ENCODE data around the gene NUDCD2.
A peak's percentile ranks its signal among the peaks of the same experiment; 100 is the strongest.
"Not testable (repeated sequence)": the region's sequence is repeated elsewhere in the genome, so short reads cannot be mapped to it uniquely, and the experiment has no call there.

The NUDCD2 gene

DNA sequence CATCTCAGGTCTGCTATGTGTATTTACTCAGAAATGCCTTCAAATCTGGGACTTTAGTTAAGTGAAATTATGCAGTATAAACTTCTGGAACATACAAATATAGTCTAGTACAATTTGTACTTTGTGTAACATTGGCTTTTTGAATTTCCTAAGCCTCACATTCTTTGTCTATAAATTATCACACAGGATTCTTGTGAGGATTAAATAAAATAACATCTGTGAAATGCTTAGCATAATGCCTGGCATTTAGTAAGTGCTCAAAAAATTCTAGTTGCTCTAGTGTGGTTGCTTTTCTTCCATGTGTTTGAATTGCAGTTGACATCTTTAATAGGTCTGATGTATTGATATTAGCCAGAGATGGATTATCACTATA lies 3.1 kb upstream of the NUDCD2 start:
- no peak for DNase-seq

DNA sequence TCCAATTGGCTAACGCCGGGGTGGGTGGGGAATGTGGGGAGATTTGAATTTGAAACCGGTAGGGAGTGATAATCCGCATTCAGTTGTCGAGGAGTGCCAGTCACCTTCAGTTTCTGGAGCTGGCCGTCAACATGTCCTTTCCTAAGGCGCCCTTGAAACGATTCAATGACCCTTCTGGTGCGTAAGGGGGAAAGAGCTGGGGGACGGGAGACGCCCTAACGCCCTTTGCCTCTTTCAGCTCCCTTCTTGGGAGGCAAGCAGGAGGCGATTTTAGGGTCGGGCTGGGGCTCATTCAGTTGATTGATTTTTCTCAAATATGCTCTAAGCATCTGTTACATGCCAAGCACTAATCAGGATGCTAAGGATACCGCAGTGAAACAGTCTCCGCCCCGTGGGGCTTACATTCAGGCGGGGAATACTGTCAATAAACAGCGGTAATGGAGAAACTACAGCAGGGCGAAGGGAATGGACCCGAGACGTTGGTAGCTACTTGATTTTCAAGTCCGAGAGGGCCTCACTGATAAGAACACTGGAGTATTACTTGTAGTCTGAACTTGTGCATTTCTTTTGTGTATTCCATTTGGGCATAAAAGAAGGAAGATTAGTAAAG lies 765 bp upstream of the NUDCD2 start, which contains the start of gene HMMR:
Gene HMMR, plus strand, starts transcription at position 71 of the 610 bp plus-strand sequence. Its CDS starts 61 bp downstream, at position 132.
- DNase-seq = peak; percentile 50 to 52

DNA sequence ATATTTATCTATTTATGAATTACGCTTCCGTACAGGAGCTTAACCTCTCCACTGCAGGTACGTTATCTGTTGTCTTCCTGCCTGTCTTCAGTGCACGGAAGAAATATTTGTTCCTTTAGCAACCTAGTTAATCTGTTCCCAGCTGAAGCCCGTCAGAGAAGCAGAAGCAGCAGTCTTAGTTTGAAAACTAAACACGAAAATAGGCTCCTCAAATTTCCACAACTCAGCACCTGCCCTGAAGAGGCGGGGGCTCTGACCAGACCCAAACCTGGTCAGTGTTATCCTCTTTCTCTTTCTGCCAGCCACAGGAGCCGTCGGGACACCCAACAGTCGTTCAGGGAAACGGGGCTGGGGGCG lies 462 bp downstream of the NUDCD2 start:
- DNase-seq = peak; percentile 27 to 37

DNA sequence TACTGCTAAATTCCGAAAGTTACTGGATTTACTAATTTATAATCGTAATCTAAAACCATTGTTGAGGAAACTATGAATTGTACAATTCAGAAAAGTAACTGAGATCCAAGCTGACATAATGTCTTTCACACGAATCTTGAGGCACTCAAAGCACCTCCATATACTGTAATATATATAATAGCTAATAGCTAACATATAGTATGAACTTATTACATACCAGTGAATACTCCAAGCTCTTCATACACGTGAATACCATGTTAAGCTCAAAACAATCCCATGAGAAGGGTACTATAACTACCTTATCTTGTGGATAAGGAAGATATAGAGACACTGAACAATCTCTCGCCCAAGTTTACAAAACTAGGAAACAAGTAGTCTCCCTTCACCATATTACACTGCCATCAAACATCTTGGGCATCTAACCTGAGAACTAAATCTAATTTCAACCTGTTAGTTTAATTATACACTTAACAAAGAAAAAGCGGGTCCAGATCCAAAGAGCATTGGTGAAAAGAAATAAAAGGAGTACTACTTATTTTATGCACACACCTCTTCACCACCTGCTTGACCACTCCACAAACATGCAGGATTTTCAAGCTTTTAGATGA lies 1.0 kb downstream of the NUDCD2 start:
- no peak for DNase-seq

DNA sequence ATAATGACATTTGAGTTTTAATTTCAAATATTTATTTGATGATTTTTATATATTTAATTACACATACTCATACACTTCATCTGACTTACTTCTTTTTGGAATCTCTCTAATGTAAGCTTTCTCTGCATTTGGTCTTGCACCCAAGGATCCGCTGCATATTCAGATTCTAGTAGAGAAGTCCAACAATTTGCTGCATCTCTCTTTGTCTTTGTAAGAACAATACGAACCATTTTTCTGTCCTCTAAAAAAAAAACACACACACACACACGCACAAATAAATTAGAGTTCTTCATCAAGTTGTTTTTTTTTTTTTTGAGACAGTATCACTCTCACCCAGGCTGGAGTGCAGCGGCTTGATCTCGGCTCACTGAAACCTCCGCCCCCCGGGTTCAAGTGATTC lies 3.1 kb downstream of the NUDCD2 start:
- no peak for DNase-seq

DNA sequence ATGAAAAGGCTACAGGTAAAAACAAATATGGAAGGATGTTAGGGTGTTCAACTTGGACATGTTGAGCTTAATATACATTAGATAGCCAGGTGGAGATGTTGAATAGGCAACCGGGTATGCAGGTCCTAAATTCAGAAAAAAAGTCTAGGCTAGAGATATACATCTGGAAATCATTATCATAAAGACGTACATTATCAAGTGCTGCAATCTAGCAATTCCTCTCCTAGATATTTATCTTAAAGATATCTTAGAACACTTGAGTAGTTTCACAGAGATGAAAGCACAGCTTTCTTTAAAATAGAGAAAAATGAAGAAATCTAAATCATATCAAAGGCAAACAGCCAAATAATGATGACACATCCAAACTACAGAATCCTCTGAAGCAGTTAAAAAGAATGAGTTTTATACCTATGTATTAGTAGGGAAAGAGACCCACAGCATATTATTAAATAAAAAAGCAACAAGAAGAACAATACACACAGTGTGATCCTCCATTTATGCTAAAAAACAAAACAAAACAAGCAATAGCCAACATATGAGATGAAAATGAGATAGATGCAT lies 3.8 kb downstream of the NUDCD2 start:
- no peak for DNase-seq

DNA sequence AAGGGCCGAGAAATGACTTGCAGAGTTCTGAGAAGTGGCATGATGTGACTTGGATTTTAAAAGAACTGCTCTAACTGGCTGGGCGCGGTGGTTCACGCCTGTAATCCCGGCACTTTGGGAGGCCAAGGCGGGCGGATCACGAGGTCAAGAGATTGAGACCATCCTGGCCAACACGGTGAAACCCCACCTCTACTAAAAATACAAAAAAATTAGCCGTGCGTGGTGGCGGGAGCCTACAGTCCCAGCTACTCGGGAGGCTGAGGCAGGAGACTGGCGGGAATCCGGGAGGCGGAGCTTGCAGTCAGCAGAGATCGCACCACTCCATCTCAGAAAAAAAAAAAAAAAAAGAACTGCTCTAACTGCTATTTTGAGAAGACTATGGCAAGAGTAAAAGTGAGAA lies 4.5 kb downstream of the NUDCD2 start:
- not testable (repeated sequence) for DNase-seq

DNA sequence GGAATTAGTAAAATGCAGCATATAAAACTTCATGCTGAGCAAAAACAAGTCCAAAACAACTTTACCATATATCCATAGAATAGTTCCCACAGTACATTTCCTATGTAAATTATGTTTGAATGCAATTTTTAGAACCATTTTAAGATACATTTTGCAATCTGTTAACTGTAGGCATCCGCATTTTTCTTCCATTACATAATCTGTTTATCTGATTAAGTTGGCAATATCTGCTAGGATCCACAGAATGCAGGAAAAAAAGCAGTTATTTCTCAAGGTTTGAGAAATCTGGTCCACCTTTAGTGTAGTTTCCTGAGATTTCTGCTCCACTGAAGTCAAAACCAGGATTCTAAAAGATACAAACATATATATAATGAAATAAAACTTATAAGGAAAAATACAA lies 6.2 kb downstream of the NUDCD2 start:
- DNase-seq = no peak

DNA sequence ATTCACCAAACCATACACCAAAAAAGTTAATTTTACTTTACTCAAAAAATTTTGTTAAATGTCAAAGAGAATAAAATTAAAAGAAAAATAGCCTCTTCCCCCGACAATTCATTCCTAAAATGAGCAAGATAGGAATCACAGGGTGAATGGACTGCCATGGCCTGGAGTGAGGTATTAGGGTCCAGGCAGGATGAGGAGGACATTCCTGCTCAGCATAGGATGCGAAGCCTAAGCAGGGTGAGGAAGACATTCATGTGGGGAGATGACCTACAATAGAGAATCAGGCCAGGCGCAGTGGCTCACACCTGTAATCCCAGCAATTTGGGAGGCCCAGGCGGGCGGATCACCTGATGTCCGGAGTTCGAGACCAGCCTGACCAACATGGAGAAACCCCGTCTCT lies 8.4 kb downstream of the NUDCD2 start:
- no peak for DNase-seq

DNA sequence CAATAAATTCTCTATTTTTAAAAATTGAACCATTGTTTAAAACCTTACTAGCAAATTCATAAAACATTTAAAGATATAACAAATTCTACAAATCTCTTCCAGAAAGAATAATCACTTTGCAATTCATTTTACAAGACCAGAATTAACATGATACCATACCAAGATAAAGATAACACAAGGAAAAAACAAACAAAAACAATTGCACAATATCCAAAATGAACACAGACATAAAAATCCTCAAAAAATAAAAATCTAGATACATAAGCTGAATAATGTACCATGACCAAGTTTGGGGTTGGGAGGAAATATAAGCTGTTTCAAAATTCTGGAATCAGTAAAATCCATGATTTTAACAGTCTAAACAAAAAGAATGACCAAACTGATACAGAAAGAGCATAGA lies 11.4 kb downstream of the NUDCD2 start:
- no peak for DNase-seq

DNA sequence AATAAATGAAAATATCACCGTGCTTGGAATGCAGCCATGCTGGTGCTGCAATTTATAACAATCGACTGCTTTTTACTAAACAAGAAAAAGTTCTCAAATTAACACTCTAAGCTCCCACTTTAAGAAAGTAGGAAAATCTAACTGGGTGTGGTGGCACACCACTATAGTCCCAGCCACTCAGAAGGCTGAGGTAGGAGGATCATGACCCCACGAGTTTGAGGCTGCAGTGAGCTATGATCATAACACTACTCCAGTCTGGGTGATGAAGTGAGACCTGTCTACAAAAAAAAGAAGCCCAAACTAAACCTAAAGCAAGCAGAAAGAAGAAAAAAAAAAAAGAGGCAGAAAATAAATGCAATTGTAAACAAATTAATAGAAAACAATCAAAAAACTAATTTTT lies 12.0 kb downstream of the NUDCD2 start:
- DNase-seq = no peak

DNA sequence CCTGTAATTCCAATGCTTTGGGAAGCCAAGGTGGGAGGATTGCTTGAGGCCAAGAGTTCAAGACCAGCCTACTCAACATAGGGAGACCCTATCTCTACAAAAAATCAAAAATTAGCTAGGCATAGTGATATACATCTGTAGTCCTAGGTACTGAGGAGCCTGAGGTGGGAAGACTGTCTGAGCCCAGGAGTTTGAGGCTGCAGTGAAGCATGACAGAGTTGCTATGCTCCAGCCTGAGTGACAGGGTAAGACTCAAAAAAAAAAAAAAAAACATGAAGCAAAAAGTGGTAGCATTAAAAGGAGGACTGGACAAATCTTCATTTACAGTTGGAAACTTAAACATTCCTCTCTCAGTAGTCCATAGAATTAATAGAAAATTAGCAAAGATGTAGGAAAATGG lies 12.7 kb downstream of the NUDCD2 start:
- DNase-seq = no peak

DNA sequence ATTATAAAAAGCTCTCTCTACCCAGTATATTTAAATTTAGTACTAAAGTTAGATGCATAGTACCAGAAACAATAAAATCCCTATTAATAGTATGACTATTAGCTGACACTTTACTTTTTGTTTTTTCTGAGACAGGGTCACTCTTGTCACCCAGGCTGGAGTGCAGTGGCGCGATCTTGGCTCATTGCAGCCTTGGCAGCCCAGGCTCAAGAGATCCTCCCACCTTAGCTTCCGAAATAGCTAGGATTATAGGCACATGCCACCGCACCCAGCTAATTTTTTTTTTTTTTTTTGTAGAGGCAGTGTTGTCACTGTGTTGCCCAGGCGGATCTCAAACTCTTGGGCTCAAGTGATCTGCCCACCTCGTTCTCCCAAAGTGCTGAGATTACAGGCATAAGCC lies 14.6 kb downstream of the NUDCD2 start:
- no peak for DNase-seq

DNA sequence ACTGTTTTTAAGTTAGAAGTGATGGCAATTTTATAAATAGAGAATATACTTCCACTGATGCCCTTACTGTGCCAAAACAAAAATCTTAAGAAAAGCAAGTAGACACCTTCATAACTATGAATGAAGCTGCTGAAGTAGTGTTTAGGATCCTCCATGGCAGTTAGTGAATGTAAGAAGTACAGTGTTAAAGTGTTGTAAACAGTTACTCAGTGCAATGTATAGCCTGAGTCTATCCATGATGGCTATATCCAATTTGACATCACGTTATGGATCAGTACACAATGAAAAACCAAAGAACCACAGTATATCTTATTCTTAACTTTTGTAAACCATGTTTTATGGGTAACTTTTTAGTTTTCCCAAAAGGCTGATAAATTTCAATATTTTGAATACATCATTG lies 15.4 kb downstream of the NUDCD2 start:
- no peak for DNase-seq

DNA sequence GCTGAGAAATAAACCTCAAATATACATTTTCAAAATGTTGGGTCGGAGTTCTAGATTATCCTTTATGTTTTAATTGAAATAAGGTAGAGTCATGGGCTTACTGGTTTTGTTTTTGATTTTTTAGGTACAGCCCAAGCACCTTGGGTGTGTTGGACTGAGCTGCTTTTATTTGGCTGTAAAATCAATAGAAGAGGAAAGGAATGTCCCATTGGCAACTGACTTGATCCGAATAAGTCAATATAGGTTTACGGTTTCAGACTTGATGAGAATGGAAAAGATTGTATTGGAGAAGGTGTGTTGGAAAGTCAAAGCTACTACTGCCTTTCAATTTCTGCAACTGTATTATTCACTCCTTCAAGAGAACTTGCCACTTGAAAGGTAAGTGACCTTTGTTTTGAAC lies 18.9 kb downstream of the NUDCD2 start:
- DNase-seq = no peak

DNA sequence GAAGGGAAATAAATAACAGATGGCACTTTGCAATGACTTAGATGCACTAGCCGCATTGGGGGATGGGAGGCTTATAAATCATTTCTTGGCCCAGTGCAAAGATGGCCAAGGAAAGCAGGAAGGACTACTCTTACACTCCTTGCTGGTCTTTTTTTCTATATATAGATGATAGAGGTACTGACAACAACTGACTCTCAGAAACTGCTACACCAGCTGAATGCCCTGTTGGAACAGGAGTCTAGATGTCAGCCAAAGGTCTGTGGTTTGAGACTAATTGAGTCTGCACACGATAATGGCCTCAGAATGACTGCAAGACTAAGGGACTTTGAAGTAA lies 20.8 kb downstream of the NUDCD2 start:
- no peak for DNase-seq

DNA sequence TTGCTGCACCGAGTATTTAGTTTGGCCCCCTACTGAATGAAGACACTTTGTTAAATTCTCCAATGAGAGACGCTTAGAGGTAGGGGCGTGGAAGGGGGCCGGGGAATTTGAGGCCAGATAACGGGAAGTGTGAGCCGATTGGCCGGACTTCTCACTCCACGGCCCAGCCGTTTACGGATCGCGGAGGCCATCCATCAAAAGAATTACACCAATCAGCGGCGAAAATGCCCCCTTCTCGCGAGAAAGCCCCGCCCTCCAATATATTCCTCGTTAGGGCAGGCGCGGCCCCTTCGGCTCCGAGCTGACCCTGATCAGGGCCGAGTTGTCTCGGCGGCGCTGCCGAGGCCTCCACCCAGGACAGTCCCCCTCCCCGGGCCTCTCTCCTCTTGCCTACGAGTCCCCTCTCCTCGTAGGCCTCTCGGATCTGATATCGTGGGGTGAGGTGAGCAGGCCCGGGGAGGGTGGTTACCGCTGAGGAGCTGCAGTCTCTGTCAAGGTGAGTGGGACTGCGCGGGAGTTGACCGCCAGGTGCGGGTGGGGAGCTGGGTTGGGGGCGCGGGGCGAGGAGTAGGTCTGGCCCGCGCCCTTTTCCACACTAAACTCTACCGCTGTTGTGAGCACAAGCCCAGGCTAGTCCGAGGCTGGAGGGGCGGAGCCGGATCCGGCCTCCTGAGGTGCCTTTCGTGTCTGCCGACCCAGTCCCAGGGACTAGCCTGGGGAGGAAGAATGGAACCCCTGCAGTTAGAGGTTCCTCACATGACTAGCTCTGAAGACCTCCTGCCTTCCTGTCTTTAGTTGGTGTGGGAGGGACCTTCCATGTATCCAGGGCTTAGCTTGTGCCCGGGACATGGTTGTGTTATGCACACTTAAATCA lies 22.4 kb downstream of the NUDCD2 start, which contains the start of gene CCNG1:
Gene CCNG1, plus strand, starts transcription at position 287 of the 874 bp plus-strand sequence. CDS start 1,662 bp downstream, outside the sequence.
- peak; percentile 91 to 95 for DNase-seq

DNA sequence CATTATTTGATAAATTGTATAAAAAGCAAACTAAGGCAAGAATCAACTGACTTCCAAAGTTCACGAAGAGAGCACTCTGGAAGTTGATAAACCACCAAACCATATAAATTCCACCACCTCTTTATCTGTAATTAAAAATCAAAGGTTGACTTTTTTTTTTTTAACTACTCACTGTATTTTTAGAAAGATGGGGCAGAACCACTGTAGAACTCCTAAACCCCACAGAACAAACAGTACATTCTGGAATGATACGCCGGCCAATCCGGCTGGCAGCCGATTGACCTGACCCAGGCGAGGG lies 22.9 kb downstream of the NUDCD2 start:
- DNase-seq = no peak

DNA sequence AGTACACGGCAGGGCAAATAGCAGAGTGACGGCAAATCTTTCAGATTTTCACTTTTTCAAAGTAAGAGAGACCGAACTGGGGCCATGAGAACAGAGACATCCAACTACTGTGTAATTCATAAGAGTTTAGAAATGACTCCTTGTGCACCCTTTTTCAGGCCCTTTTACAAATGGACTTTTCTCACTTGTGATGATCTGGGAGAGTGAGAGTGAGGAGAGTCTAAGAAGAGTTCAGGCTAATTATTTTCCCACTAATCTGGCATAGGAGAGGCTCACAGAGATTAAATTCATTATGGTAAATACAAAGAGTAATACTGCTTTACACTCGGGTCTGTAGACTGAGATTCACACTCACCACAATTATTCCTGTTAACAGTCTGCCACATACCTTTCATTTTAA lies 23.4 kb downstream of the NUDCD2 start:
- no peak for DNase-seq

DNA sequence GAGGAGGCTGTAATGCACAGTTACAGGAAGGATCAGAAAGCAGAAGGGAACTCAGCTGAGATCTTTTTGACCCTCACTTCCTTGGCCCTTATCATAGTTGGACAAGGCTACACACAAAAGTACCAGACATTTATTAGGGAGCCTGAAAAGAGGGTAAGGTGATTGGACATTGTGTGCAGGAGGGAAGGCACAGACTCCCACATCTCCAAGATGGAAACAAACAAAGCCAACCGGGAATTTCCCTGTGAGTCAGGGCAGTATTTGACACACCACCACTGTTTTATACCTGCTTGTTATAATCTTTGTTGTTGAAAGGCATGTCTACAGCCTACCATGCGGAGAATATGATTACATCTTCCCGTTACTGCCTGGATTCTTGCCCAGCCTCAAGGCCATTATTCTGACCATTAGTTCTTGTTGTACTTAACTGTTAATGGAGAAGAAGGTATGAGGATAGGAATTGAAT lies 25.5 kb downstream of the NUDCD2 start:
- no peak for DNase-seq

DNA sequence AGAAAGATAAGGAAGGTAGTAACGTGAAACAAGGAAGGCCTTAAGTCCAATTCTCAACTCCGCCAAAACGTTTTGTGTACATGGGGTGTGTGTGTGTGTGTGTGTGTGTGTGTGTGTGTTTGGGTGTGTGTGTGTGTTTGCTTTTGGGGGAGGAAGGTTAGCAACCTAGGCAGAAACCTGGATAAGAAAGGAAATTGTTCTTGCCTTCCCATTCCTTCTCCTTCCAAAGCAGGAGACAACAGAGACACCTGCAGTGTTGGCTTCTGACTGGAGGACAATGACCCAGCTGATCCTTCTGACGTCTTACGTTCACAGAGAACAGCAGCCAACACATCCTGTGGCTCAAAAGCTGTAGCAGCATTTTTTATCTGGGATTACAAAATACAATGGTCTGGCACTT lies 26.6 kb downstream of the NUDCD2 start:
- no peak for DNase-seq

DNA sequence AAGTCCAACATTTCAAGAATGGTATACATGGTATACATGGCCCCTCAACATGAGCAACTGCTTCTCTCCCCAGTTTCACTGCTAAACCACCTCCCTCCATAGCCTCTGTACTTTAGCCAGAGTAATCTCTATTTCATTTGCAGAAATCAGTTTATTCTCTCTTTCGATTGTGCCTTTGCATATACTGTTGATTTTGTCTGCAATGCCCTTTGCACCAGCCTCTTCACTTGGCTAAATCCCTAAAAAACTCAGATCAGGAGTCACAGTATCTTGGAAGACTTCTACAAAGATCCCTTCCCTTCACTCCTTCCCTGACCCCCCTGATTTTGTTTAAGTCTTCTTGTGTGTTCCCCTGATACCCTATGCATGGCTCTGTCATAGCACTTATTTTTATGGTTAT lies 27.4 kb downstream of the NUDCD2 start:
- no peak for DNase-seq

DNA sequence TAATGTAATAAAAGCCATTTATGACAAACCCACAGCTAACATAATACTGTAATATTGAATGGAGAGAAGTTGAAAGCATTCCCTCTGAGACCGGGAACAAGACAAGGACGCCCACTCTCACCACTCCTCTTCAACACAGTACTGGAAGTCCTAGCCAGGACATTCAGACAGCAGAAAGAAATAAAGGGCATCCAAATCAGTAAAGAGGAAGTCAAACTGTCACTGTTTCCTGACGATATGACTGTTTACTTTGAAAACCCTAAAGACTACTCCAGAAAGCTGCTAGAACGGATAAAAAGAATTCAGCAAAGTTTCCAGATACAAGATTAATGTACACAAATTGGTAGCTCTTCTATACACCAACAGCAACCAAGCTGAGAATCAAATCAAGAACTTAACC lies 33.8 kb downstream of the NUDCD2 start:
- not testable (repeated sequence) for DNase-seq

DNA sequence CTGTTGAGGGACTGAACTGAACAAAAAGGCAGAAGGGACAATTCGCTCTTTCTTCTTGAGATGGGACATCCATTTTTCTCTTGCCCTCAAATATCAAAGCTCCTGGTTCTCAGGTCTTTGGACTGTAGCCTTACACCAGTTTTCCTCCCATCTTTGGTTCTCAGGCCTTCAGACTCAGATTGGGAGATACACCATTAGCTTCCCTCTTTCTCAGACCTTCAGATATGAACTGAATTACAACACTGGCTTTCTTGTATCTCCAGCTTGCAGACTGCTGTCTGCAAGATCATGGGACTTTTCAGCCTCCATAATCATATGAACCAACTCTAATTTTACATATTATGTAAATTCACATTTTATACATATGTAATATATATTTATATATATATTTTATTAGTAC lies 35.1 kb downstream of the NUDCD2 start:
- no peak for DNase-seq

Data from NCI-H526 (cell line).